SHP77 treated with DMSO at 0.1 percent for 48 hours (cell line): ENCODE measurements around the gene TSHR.
"Not testable (repeated sequence)": the region's sequence is repeated elsewhere in the genome, so short reads cannot be mapped to it uniquely, and the experiment has no call there.

Experiments used
- DNase-seq: peaks from one replicate; lab custom pipeline; 2025; lab: John Stamatoyannopoulos, UW

TSHR gene

DNA sequence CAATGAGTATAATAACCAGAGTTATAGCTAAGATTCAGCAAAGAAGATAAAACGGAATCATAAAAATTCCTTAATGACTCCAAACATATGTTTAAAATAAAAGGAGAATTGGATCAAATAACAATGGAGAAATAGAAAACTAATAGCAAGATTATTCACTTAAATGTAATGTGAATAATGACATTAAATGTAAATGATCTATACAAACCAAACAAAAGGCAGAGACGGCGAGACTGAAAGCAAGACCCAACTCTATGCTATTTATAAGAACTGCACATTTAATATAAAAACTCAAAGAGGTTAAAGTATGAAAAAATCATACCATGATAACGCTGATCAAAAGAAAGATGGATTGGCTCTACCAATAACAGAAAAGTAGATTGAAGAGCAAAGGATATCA lies 3.9 kb upstream of the TSHR start:
- DNase-seq = no peak

DNA sequence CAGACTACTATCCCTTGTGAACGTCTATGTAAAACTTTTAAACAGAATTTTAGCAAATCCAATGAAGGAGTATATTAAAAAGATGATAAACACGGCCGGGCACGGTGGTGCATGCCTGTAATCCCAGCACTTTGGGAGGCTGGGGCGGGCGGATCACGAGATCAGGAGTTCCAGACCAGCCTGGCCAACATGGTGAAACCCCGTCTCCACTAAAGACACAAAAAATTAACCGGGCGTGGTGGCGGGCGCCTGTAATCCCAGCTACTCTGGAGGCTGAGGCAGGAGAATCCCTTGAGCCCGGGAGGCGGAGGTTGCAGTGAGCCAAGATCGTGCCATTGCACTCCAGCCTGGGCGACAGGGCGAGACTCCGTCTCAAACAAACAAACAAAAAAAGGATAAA lies 2.2 kb upstream of the TSHR start:
- not testable (repeated sequence) for DNase-seq

DNA sequence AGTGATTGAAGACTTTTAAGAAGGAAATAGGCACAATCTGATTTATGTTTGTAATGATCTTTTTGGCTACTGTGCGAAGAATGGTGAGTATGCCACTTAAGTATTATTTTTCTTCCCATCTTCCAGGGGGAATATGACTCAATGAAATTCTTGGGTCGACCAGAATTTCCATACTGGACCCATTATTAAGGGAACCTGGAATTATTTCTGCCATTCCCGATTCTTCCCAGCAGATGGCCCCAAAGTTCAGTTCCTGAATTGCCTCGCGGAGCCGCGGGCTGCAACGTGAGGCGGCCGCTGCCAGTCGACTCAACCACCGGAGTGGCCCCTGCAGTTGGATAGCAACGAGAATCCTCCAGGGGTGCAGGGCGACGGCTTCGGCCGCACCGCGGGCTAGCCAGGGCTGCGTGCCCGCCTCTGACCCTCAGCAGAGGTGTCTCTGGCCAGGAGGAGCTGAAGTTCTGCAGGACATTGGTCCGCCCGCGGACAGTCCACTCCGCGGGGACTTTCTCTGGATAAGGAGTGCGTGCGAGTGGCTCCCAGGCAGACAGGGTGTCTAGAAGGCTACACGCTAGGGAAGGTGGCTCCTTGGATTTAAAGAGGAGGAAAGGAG lies 628 bp upstream of the TSHR start:
- DNase-seq = peak; percentile 31

DNA sequence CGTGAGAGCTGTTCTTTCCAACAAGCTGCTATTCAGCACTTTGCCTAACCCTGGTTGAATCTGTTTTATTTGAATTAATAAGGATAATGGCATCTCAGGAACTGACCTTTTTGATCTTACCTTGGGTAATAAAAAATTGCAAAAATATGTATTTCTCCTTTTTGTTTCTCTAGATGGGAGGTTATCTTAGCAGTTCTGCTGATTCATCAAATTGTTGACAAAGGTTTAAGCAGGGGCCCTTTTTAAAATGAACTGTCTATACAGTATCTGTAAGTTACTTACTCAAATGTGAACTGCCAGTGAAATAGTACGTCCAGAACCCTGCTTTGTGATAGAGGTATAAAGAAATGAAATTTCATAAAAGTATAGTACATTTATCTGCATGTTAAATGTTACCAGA lies 681 bp downstream of the TSHR start:
- no peak for DNase-seq

GRCh38 chr14:80956922-80957321 lies 1.5 kb downstream of the TSHR start:
- no peak for DNase-seq

DNA sequence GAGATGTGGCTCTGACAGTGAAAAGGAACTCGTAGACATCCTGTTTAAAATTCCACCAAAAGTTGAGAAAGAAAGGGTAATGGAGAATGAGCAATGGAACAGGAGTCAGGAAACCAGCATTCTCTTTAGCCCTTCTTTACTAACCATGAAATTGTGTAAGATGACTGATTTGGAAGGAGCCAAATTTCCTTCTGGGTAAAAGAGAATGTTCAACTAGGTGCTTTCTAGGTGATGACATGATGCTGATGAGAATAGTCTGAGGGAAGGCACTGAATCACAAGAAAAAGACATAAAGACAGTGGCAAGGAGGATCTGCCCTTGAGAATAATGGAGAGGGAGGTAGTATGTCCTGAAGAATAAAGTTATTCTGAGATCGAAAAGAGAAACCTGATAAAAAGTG lies 2.2 kb downstream of the TSHR start:
- no peak for DNase-seq

DNA sequence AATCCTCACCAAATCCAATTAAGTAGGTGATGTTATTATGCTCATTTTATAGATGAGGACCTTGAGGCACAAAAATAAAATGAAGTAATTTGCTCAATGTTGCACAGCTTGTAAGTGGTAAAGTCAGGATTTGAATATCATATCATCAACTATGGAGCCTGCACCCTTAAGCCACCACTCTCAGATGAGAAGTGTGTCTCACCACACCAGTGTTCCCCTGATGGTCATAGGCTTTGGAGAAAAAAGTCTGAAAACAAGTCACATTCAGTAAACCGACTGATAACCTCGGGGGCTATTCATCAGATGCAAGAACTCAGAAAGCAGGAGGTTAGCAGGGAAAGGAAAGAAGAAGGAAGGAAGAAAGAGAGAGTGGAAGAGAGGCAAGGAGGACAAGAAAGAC lies 2.8 kb downstream of the TSHR start:
- no peak for DNase-seq

DNA sequence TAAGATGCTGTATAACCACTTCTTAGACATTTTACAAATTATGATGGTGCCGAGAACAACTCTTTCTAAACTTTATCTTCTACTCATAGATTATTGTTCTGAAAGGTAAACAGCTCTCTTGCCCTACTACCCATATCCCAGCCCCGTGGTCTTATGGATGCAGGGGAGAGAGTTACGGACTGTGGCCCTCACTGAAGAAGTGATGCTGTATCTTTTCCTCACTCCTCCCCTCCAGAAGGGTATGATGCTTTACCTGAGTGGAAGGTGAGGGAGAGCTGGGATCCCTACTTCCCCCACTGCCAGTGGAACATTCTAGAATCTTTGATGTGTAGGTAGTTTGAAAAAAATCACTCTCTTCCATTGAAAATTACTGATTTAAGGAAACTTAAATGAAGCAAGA lies 3.5 kb downstream of the TSHR start:
- no peak for DNase-seq

- no peak for DNase-seq
Observed at GRCh38 chr14:80959496-80959895, 4.1 kb downstream of the TSHR start.

GRCh38 chr14:80965037-80965436 lies 9.6 kb downstream of the TSHR start:
- no peak for DNase-seq

GRCh38 chr14:80973931-80974641 lies 18.7 kb downstream of the TSHR start:
- no peak for DNase-seq

DNA sequence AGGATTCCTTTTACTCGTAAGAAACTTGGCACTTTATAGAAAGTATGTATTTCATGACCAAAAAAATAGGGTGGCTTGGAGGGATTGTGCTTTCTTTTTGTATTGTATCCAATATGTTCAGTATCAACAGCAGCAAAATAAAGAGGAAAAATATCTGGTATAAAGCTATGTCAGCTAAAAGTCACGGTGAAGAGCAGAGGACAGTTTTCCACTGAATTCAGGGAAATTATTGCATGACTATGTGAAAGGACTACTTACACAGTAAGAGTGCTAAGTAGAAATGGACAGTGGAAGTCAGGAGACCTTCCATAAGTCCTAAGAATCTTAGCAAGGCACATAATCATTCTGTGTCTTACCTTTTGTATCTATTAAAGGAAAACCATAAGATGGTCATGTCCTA lies 19.3 kb downstream of the TSHR start:
- no peak for DNase-seq

GRCh38 chr14:80977221-80977620 lies 21.8 kb downstream of the TSHR start:
- DNase-seq = no peak

- DNase-seq = no peak
Observed at GRCh38 chr14:80978403-80978802, 23.0 kb downstream of the TSHR start.

DNA sequence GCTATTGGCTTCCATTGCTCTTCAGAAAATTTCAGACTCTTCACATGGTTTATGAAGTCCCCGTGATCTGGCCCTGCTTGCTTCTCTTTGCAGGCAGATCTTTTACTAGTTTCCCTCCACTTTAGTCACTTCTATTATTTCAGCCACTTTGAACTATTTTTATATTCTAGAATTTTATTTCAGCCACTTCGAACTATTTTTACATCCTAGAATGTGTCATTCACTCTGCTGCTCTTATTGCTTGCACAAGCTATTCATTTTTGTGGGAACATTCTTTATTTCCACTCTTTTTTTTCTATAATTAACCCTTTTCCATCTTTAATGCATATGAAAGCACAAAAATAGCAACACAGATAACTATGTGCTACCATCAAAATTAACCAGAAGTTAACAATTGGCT lies 24.5 kb downstream of the TSHR start:
- no peak for DNase-seq

DNA sequence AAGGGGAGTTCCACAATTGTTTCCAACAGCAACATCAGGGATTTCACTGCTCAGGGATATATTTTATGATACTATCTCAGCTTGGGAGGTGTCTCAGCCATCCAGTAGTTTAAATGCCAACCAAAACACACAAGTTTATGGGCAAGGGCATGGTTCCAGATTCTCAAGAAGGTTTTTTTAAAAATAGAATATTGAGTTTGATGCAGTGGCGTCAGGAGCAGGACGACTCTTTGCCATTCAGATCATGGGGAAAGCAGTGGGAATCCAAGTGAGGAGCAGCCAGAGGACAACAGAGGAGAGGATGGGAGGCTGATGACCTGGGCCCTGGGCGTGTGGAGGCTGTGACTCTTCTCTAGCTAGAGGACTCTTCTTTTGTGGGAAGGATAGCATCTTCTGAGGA lies 25.7 kb downstream of the TSHR start:
- no peak for DNase-seq

GRCh38 chr14:80981673-80982072 lies 26.3 kb downstream of the TSHR start:
- no peak for DNase-seq

DNA sequence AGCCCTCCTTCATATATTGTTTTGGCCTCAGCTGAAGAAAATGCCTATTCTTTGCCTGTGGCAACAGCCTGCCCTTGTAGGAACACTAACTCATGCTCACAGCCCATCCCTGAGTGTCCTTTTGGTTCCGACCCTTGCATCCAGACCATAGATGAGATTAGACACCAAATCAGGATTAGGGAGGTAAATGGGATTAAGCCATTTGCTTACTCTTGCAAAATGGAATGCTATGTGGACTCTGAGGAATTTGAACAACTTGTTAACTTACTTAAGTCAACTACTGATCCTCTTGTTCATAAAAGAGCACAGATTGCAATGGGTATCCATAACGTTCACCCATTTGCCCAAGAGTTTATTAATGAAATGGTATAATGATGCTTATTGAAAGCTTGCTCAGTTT lies 27.3 kb downstream of the TSHR start:
- DNase-seq = no peak

DNA sequence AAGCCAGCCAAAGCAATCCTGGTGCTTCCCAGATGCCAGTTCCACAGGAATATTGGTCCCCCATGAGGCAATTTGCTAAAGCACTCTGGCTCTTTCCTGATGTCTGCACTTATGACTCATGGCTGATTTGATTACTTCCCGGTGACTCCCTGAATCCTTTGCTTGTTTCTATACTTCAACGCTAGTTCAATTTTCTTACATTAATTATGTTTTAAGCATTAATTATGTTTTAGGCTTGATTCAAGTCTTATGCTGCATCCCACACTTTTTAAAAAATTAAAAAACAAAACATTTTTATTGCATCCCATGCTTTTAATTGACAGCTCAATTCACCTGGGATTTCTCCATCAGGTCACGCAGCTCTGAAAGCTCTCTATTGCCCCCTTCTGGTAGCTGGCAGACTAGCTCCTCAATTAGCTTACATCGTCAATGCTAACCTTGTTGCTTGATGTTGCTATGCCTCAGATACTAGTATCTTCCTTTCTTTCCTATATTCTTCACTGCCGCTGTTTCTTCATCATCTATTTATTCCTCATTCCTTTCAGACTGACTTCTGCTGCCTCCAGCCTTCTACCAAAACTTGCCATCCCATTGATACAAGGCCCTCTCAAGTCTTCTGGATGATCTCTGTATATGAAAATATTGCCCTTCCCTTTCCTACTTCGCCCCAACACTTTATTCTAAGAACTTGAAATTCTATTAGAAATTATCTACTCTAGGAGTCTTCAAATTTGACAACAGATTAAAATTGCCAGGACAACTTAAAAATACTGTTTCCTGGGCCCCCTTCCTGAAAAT lies 32.0 kb downstream of the TSHR start:
- DNase-seq = peak; percentile 64

- DNase-seq = no peak
Observed at GRCh38 chr14:80988192-80988591, 32.8 kb downstream of the TSHR start.

DNA sequence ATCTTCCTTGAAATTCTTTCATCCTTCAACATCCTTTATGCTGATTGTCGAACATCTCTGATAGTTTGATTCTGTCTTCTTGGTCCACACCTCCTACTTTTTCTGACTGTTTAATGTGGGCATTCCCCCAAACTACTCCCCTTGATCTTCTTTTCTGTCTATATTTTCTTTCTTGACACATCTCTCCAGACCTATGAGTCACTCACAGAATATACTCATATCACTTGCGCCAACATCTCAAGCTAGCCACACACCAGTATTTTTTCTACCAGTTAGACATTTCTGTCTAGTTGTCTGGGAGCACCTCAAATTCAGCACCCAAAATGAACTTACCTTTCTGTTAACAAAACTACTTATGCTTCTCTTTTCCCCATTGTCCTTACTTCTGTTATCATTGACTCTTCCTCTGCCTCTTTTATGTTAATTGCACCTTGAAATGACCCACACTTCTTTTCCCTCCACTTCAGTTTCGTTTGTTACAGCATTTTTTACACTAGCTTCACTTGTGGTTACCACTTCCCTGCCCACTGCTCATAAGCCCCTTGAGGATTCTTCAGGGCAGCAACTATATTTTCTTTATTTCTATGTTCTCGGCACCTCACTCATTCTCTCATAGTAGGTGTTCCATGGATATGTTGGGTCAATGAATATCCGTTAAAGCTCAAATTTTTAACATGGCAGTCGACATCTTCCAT lies 33.5 kb downstream of the TSHR start:
- DNase-seq = no peak

GRCh38 chr14:80992580-80992979 lies 37.2 kb downstream of the TSHR start:
- no peak for DNase-seq
